Smooth muscle cell (in vitro differentiated cells): ENCODE data around the gene CDC27. TPM values are rescaled to one million over a fixed set of nuclear protein-coding genes. Genes with fewer than 3 reads are reported as not detected.

Experiments
- DNase-seq: peaks from one replicate; lab custom pipeline; 2025; ENCODE audit not compliant: unreplicated experiment; lab: John Stamatoyannopoulos, UW
- H2AFZ ChIP-seq: fragments of 200-600 bp; sonication (generic); 2 replicates; pipeline ENCODE4 v1.6.0; 2016; ENCODE audit warnings: antibody characterized with exemption, low read depth, mild to moderate bottlenecking
- H3F3A ChIP-seq: fragments of 200-600 bp; sonication (generic); 2 replicates; pipeline ENCODE4 v1.6.0; 2017; ENCODE audit warnings: antibody characterized with exemption, low read depth
- H3K27ac ChIP-seq: fragments of 200-600 bp; sonication (generic); 2 replicates; pipeline ENCODE4 v1.5.1; 2016; ENCODE audit warnings: low read depth, mild to moderate bottlenecking
- H3K27me3 ChIP-seq: fragments of 200-600 bp; sonication (generic); 2 replicates; pipeline ENCODE4 v1.6.1; 2016; ENCODE audit warnings: low read depth, mild to moderate bottlenecking
- H3K36me3 ChIP-seq: fragments of 200-600 bp; sonication (generic); 2 replicates; pipeline ENCODE4 v1.5.1; 2016; ENCODE audit warnings: low read depth
- H3K4me1 ChIP-seq: fragments of 200-600 bp; sonication (generic); 2 replicates; pipeline ENCODE4 v1.5.1; 2016; ENCODE audit warnings: low read depth
- H3K4me2 ChIP-seq: fragments of 200-600 bp; sonication (generic); 2 replicates; pipeline ENCODE4 v1.6.0; 2016; ENCODE audit warnings: mild to moderate bottlenecking
- H3K4me3 ChIP-seq: fragments of 200-600 bp; sonication (generic); 2 replicates; pipeline ENCODE4 v1.5.1; 2016; ENCODE audit warnings: mild to moderate bottlenecking
- H3K79me2 ChIP-seq: fragments of 200-600 bp; sonication (generic); 2 replicates; pipeline ENCODE4 v1.6.0; 2016; ENCODE audit warnings: low read depth, mild to moderate bottlenecking
- H3K9ac ChIP-seq: fragments of 200-600 bp; sonication (generic); 2 replicates; pipeline ENCODE4 v1.6.0; 2016; ENCODE audit warnings: low read depth
- H3K9me3 ChIP-seq: fragments of 200-600 bp; sonication (generic); replicated peaks from 2 replicates; pipeline ENCODE4 v1.5.1; 2016; ENCODE audit warnings: low read depth
- H4K20me1 ChIP-seq: fragments of 200-600 bp; sonication (generic); 2 replicates; pipeline ENCODE4 v1.6.0; 2016; ENCODE audit warnings: low read depth
- CTCF ChIP-seq: fragments of 200-600 bp; sonication (generic); IDR thresholded peaks from 2 replicates; pipeline ENCODE4 v1.5.1; 2017; ENCODE audit warnings: borderline replicate concordance, mild to moderate bottlenecking, antibody characterized with exemption; ENCODE audit not compliant: insufficient read depth, poor library complexity, severe bottlenecking
- WGBS: methylation state at CpG from one replicate; pipeline ENCODE4 v1.1.7; 2016; ENCODE audit warnings: low lambda C conversion rate; 5-methylcytosine and 5-hydroxymethylcytosine counted together
- polyA plus RNA-seq: library from polyadenylated mRNA; unstranded; fragments of >200 nt; fragmentation: Nextera tagmentation; extraction: Ambion mirVana; gene quantifications from 2 replicates; pipeline ENCODE4 v1.2.1, GENCODE V29; 2016
- total RNA-seq: library from RNA; depleted of rRNA; stranded (reverse); fragments of >200 nt; gene quantifications from 2 replicates; pipeline ENCODE4 v1.2.3, GENCODE V29; 2014

CDC27 gene
- total and polyA plus RNA-seq, 2 experiments from 2014 or later: 53.1 to 101 TPM

- H3K4me1 ChIP-seq: no peaks in the 10 kb centered on the region
- H3K9me3 ChIP-seq: no peaks in the 10 kb centered on the region
- no peak overlapping the region for H3K4me2 ChIP-seq
- no peak for TF ChIP-seq CTCF
- no peaks in the 10 kb centered on the region for H4K20me1 ChIP-seq
- no peaks in the 10 kb centered on the region for H3K36me3 ChIP-seq
- H3K4me3 ChIP-seq: no peak overlapping the region
- no peaks in the 10 kb centered on the region for H3F3A ChIP-seq
- no peak overlapping the region for H2AFZ ChIP-seq
- H3K27me3 ChIP-seq: no peaks in the 10 kb centered on the region
- H3K9ac ChIP-seq: no peak overlapping the region
- 93% methylated on average over 4 of the region's 4 CpGs for WGBS
- H3K79me2 ChIP-seq: no peaks in the 10 kb centered on the region
- no peak for DNase-seq
- no peak overlapping the region for H3K27ac ChIP-seq
These were observed 86.2 kb downstream of the CDC27 start for GRCh38 chr17:47102914-47103313.

GRCh38 chr17:47099987-47100711 is 88.9 kb downstream of the CDC27 start:
- DNase-seq: peak; percentile 53
- Histone ChIP-seq H3K9me3 (no peaks in the 10 kb centered on the region), H3K4me1 (no peaks in the 10 kb centered on the region), H3K4me2 (peak overlapping the region; percentile 94), H3K27ac (no peak overlapping the region), H3K27me3 (no peaks in the 10 kb centered on the region), H3K4me3 (peak overlapping the region; percentile 100), H2AFZ (peak overlapping the region; percentile 99), H3K36me3 (no peaks in the 10 kb centered on the region), H3K9ac (peak overlapping the region; percentile 76), H3F3A (no peaks in the 10 kb centered on the region), H3K79me2 (peaks cover 3% of the 10 kb centered on the region), H4K20me1 (peaks cover 4% of the 10 kb centered on the region)
- 1% methylated on average over 22 of the region's 42 CpGs for WGBS
- TF ChIP-seq CTCF: no peak

GRCh38 chr17:47099451-47099986 is 89.6 kb downstream of the CDC27 start:
- TF ChIP-seq CTCF: no peak
- no peaks in the 10 kb centered on the region for H3F3A ChIP-seq
- peaks cover 3% of the 10 kb centered on the region for H3K79me2 ChIP-seq
- no peak overlapping the region for H3K27ac ChIP-seq
- peak overlapping the region; percentile 94 for H3K4me2 ChIP-seq
- no peaks in the 10 kb centered on the region for H3K4me1 ChIP-seq
- H3K9ac ChIP-seq: peak overlapping the region; percentile 76
- H3K9me3 ChIP-seq: no peaks in the 10 kb centered on the region
- H3K4me3 ChIP-seq: peak overlapping the region; percentile 100
- no peaks in the 10 kb centered on the region for H3K27me3 ChIP-seq
- H3K36me3 ChIP-seq: no peaks in the 10 kb centered on the region
- DNase-seq: no peak
- peak overlapping the region; percentile 99 for H2AFZ ChIP-seq
- peaks cover 4% of the 10 kb centered on the region for H4K20me1 ChIP-seq
- WGBS: 21% methylated on average over 11 of the region's 22 CpGs
